NCI-H510A treated with DMSO at 0.1 percent for 48 hours (cell line): Measurements from ENCODE around the gene ANKRD26.
"Not testable (repeated sequence)": the region's sequence is repeated elsewhere in the genome, so short reads cannot be mapped to it uniquely, and the experiment has no call there.

ENCODE experiments used
- DNase-seq: peaks from one replicate; lab custom pipeline; 2025; lab: John Stamatoyannopoulos, UW

The ANKRD26 gene

GRCh38 chr10:27099916-27100812, at the start of gene ANKRD26:
Gene ANKRD26 (minus strand): TSS chr10:27100494. CDS start chr10:27100326, 168 bp downstream.
- peak; percentile 91 for DNase-seq

- no peak for DNase-seq
Observed at GRCh38 chr10:27147701-27148100, 47.4 kb upstream of the ANKRD26 start.

GRCh38 chr10:27145937-27146336, 45.6 kb upstream of the ANKRD26 start:
- no peak for DNase-seq

GRCh38 chr10:27143686-27144085, 43.4 kb upstream of the ANKRD26 start:
- DNase-seq = no peak

GRCh38 chr10:27138277-27138676, 38.0 kb upstream of the ANKRD26 start:
- no peak for DNase-seq

- DNase-seq = no peak
Observed at GRCh38 chr10:27134371-27134770, 34.1 kb upstream of the ANKRD26 start.

GRCh38 chr10:27108165-27108564, 7.9 kb upstream of the ANKRD26 start:
- DNase-seq = no peak

- DNase-seq = no peak
Observed at GRCh38 chr10:27104919-27105318, 4.6 kb upstream of the ANKRD26 start.

- peak; percentile 35 for DNase-seq
Observed at GRCh38 chr10:27100813-27101347, 586 bp upstream of the ANKRD26 start.

- DNase-seq = no peak
Observed at GRCh38 chr10:27099448-27099847, 846 bp downstream of the ANKRD26 start.

GRCh38 chr10:27088119-27089044, 11.9 kb downstream of the ANKRD26 start:
- no peak for DNase-seq

- no peak for DNase-seq
Observed at GRCh38 chr10:27072436-27073114, 27.7 kb downstream of the ANKRD26 start.

GRCh38 chr10:27068217-27068891, 31.9 kb downstream of the ANKRD26 start:
- no peak for DNase-seq

- DNase-seq = no peak
Observed at GRCh38 chr10:27065084-27065483, 35.2 kb downstream of the ANKRD26 start.

GRCh38 chr10:27052656-27053055, 47.6 kb downstream of the ANKRD26 start:
- DNase-seq = no peak

GRCh38 chr10:27045247-27045646, 55.0 kb downstream of the ANKRD26 start:
- DNase-seq = not testable (repeated sequence)

GRCh38 chr10:27041196-27041595, 59.1 kb downstream of the ANKRD26 start:
- DNase-seq = no peak

GRCh38 chr10:27038168-27038567, 62.1 kb downstream of the ANKRD26 start:
- no peak for DNase-seq

GRCh38 chr10:27035163-27035562, 65.1 kb downstream of the ANKRD26 start:
- no peak for DNase-seq

GRCh38 chr10:27030060-27030459, 70.2 kb downstream of the ANKRD26 start:
- no peak for DNase-seq

- DNase-seq = no peak
Observed at GRCh38 chr10:27022048-27022447, 78.2 kb downstream of the ANKRD26 start.
